GM12874 (cell line): ENCODE results near the gene USP24.

Experiments used
- CTCF ChIP-seq: IDR thresholded peaks from 2 replicates; pipeline ENCODE4 v1.5.1; 2011; ENCODE audit warnings: low read depth, mild to moderate bottlenecking, control low read depth, low read length, moderate library complexity; ENCODE audit not compliant: insufficient read depth

Gene USP24

DNA sequence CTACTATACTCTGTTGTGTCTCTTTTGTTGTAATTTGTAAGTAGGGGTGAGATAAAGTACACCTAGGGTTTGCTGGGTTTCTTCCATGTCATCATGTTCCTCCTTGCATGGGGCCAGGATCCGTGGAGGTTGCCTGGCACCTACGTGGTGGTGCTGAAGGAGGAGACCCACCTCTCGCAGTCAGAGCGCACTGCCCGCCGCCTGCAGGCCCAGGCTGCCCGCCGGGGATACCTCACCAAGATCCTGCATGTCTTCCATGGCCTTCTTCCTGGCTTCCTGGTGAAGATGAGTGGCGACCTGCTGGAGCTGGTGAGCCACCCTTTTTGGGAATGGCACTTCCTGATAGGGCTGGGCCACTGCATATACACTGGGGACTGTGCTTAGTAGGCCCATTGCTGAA, 171.4 kb downstream of the USP24 start:
- no peak for TF ChIP-seq CTCF

DNA sequence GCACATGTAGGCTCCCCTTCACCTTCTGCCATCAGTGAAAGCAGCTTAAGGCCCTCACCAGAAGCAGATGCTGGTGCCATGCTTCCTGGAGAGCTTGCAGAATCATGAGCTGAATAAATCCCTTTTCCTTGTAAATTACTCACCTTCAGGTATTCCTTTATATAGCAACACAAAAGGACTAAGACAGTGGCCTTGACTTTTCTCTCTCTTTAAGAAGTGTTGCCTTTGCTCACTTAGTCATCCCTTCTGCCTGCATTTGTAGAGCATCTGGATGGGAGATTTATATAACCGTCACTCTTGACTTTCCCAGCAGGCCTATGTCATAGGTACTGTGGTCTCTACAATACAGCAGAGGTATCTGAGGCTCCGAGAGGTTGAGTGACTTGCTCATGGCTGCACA, 172.2 kb downstream of the USP24 start:
- no peak for TF ChIP-seq CTCF

DNA sequence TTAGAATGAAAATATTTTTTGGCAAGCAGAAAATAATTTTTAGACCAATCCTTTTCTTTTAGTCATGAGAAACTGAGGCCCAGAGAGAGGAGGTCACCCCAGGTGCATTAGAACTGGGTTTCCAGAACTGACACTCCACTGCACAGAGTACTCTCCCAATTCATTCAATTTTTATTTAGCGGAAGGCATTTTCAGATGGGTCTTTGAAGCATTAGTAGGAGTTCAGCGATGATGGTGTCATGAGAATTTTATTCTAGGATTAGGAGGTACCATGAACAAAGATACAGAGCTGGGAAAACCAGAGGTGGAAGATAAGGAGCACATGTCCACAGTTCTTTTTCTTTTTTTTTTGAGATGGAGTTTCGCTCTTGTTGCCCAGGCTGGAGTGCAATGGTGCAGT, 173.6 kb downstream of the USP24 start:
- TF ChIP-seq CTCF = no peak

DNA sequence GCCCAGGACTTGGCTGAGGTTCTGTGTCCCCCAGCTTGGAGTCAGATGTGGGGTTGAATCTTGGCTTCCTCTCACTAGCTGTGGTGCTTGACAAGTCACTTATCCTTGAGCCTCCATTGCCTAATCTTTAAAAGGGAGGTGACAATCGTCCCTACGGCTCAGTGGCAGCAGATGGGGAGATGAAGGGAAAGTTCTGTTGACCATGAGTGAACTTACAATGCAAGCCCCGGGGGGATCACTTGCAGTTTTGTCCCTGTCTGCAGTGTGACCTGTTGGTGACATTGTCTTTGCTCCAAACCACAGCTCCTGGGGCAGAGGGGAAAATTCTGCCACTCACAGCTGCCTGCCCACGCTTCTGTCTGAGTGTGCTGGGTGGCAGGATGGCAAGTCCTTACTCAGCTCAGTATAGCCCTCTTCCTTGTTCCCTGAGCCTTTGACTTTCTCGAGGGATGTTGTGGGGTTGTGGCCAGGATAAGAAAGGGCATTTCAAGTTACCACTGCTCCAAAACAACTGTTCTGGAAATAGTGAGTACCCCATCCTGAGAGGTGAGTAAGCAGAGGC, 174.2 kb downstream of the USP24 start:
- no peak for TF ChIP-seq CTCF

- no peak for TF ChIP-seq CTCF
Measured at GRCh38 chr1:55040083-55040932, 174.9 kb downstream of the USP24 start.

DNA sequence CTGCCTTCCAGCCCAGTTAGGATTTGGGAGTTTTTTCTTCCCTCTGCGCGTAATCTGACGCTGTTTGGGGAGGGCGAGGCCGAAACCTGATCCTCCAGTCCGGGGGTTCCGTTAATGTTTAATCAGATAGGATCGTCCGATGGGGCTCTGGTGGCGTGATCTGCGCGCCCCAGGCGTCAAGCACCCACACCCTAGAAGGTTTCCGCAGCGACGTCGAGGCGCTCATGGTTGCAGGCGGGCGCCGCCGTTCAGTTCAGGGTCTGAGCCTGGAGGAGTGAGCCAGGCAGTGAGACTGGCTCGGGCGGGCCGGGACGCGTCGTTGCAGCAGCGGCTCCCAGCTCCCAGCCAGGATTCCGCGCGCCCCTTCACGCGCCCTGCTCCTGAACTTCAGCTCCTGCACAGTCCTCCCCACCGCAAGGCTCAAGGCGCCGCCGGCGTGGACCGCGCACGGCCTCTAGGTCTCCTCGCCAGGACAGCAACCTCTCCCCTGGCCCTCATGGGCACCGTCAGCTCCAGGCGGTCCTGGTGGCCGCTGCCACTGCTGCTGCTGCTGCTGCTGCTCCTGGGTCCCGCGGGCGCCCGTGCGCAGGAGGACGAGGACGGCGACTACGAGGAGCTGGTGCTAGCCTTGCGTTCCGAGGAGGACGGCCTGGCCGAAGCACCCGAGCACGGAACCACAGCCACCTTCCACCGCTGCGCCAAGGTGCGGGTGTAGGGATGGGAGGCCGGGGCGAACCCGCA, 175.7 kb downstream of the USP24 start, which contains the start of gene PCSK9:
Gene PCSK9 (plus strand): TSS at position 207 of the 741 bp plus-strand sequence. CDS start 290 bp downstream, at position 497.
- TF ChIP-seq CTCF = no peak

DNA sequence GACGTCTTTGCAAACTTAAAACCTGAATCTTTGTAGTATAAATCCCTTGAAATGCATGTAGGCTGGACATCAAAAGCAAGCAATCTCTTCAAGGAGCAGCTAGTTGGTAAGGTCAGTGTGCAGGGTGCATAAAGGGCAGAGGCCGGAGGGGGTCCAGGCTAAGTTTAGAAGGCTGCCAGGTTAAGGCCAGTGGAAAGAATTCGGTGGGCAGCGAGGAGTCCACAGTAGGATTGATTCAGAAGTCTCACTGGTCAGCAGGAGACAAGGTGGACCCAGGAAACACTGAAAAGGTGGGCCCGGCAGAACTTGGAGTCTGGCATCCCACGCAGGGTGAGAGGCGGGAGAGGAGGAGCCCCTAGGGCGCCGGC, 176.2 kb downstream of the USP24 start:
- TF ChIP-seq CTCF = no peak
